Osteocyte (in vitro differentiated cells): Measurements from ENCODE around the gene TGM6. TPM values are rescaled to one million over a fixed set of nuclear protein-coding genes. Genes with fewer than 3 reads are reported as not detected.

Experiments used
- DNase-seq: peaks from one replicate; pipeline ENCODE4 v3.0.0; 2021; ENCODE audit warnings: mixed read lengths; ENCODE audit not compliant: unreplicated experiment; ENCODE audit errors: extremely low spot score
- H3K27ac Mint-ChIP-seq: one replicate; pipeline ENCODE4 v1.8.0; 2021; ENCODE audit warnings: mild to moderate bottlenecking, mixed read lengths; ENCODE audit not compliant: unreplicated experiment
- H3K27me3 Mint-ChIP-seq: one replicate; pipeline ENCODE4 v1.8.0; 2021; ENCODE audit warnings: mixed read lengths; ENCODE audit not compliant: unreplicated experiment
- H3K36me3 Mint-ChIP-seq: one replicate; pipeline ENCODE4 v1.8.0; 2021; ENCODE audit warnings: mixed read lengths; ENCODE audit not compliant: unreplicated experiment
- H3K4me1 Mint-ChIP-seq: one replicate; pipeline ENCODE4 v1.8.0; 2021; ENCODE audit warnings: mixed read lengths; ENCODE audit not compliant: unreplicated experiment
- H3K4me3 Mint-ChIP-seq: one replicate; pipeline ENCODE4 v1.8.0; 2021; ENCODE audit warnings: mild to moderate bottlenecking, moderate library complexity, mixed read lengths; ENCODE audit not compliant: unreplicated experiment
- H3K9me3 Mint-ChIP-seq: one replicate; pipeline ENCODE4 v1.8.0; 2021; ENCODE audit warnings: mixed read lengths; ENCODE audit not compliant: unreplicated experiment
- total RNA-seq: library from RNA; stranded (reverse); gene quantifications from 2 replicates; pipeline ENCODE4 v1.2.1, GENCODE V29; 2021
- TF ChIP-seq, protein P1 (sequence below): fragments of 200-600 bp; sonication (generic); IDR thresholded peaks from 2 replicates; pipeline ENCODE4 v1.5.0; 2021; ENCODE audit warnings: antibody characterized with exemption, mild to moderate bottlenecking, moderate library complexity

Gene TGM6
- total RNA-seq, 1 donor from 2014 or later: not detected

DNA sequence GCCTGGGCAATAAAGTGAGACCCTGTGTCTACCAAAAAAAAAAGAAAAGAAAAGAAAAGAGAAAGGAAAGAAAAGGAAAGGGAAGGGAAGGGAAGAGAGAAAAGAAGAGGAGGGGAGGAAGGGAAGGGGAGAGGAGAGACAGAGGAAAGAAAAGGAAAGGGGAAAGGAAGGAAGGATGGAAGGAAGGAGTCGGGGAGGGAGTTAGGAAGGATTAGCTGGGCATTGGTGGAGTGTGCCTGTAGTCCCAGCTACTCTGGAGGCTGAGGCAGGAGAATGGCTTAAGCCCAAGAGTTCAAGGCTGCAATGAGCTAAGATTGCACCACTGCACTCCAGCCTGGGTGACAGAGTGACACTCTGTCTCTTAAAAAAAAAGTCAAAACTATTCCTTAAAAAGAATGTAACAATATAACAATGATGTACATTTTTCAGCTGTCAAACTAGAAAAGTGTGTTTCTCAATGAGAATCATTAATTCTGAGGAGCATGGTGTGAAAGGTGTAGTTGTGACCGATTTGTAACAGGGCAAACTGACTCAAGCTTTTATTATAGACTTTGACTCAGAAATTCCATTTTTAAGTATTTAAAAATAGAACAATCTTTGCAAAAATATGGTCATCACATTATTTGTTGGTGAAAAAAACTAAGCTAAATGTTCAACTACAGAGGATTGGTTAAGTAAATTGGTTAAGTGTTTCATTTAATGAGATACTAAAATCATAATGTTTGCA, 75.2 kb downstream of the TGM6 start:
- no peak overlapping the region for H3K4me3 Mint-ChIP-seq
- no peaks in the 10 kb centered on the region for H3K27me3 Mint-ChIP-seq
- peaks cover 12% of the 10 kb centered on the region for H3K36me3 Mint-ChIP-seq
- no peak overlapping the region for H3K27ac Mint-ChIP-seq
- no peaks in the 10 kb centered on the region for H3K9me3 Mint-ChIP-seq
- TF ChIP-seq, protein P1, sequence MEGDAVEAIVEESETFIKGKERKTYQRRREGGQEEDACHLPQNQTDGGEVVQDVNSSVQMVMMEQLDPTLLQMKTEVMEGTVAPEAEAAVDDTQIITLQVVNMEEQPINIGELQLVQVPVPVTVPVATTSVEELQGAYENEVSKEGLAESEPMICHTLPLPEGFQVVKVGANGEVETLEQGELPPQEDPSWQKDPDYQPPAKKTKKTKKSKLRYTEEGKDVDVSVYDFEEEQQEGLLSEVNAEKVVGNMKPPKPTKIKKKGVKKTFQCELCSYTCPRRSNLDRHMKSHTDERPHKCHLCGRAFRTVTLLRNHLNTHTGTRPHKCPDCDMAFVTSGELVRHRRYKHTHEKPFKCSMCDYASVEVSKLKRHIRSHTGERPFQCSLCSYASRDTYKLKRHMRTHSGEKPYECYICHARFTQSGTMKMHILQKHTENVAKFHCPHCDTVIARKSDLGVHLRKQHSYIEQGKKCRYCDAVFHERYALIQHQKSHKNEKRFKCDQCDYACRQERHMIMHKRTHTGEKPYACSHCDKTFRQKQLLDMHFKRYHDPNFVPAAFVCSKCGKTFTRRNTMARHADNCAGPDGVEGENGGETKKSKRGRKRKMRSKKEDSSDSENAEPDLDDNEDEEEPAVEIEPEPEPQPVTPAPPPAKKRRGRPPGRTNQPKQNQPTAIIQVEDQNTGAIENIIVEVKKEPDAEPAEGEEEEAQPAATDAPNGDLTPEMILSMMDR: no peak
- DNase-seq: no peak
- no peaks in the 10 kb centered on the region for H3K4me1 Mint-ChIP-seq

DNA sequence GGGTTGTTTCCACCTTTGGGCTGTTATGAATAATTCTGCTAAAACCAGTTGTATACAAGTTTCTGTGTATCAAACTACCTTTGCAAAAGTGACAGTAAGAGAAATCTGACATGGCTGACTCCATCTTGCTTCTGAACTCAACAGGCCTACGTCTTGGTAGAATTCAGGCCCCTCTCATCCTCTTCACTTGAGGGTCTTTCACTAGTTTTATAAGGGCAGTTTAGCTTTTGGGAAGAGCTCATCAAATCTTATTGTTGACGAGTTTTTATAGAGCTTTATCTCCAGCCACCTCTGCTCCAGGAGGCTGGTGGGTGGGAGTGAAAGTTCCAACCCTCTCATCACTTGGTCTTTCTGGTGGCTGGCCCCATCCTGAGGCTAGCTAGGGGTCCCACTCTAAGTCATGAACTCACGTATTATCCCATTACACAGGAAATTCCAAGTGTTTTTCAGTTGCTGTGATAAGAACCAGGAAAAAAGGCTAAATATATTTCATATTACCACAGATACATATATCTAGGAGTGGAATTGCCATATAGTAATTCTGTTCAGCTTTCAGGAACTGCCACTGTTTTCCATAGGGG, 78.3 kb downstream of the TGM6 start:
- DNase-seq: no peak
- H3K27me3 Mint-ChIP-seq: no peaks in the 10 kb centered on the region
- no peaks in the 10 kb centered on the region for H3K9me3 Mint-ChIP-seq
- H3K27ac Mint-ChIP-seq: no peak overlapping the region
- H3K4me1 Mint-ChIP-seq: no peaks in the 10 kb centered on the region
- no peak overlapping the region for H3K4me3 Mint-ChIP-seq
- TF ChIP-seq, protein P1: no peak
- peaks cover 39% of the 10 kb centered on the region for H3K36me3 Mint-ChIP-seq

DNA sequence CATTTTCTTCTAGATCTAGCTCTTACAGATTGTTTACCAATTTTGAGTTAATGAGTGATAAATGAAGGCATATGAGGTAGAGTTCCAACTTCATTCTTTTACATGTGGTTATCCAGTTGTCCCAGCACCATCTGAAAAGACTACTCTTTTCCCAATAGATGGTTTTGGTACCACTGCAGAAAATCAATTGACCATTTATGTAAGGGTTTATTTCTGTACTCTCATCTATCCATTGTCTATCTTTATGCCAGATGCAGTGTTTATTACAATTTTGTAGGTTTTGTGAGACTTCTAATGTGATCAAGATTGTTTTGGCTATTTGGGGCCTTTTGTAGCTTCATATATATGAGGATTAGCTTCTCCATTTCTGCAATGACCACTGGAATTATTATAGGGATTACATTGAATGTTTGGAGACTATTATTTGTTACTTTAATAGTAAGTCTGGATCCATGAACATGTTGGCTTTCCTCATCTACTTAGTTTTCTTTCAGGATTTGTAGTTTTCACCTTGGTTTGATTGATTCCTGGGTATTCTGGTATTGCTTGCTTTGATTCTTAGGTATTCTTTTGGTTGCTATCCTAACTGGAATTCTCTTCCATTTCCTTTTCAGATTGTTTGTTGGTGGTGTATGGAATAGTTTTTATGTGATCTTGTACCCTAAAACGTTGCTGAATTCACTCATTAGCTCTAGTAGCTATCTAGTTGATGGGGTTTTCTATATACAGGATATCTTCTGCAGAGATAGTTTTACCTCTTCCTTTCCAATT, 79.5 kb downstream of the TGM6 start:
- Mint-ChIP-seq H3K4me3 (no peak overlapping the region), H3K36me3 (peaks cover 46% of the 10 kb centered on the region), H3K9me3 (no peaks in the 10 kb centered on the region), H3K27me3 (no peaks in the 10 kb centered on the region), H3K27ac (no peak overlapping the region), H3K4me1 (no peaks in the 10 kb centered on the region)
- TF ChIP-seq, protein P1: no peak
- no peak for DNase-seq

DNA sequence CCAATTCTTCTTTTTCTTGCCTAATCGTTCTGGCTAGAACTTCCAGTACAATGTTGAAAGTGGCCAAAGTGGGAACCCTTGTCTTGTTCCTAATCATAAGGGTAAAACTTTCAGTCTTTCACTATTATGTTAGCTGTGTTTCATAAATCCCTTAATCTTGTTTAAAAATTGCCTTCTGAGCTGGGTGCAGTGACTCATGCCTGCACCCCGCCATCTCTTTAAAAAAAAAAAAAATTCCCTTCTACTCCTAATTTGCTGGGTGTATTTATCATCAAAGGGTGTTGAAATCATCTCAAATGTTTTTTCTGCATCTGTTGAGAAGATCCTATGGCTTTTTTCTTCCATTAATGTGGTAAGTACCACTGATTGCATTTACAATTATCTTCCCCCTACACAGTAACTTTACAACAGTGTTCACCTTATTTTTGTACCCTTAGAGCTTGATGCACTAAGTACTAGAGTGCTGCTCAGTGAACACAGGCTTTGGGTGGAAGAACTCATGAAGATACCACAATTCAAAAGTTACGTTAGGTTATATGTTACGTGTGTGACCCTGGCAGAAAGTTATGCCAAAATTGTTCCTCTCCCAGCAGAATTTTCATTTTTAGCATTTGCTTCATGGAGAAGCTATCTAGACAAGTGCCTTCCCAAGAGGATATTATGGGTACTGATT, 80.2 kb downstream of the TGM6 start:
- no peaks in the 10 kb centered on the region for H3K27me3 Mint-ChIP-seq
- no peaks in the 10 kb centered on the region for H3K9me3 Mint-ChIP-seq
- no peaks in the 10 kb centered on the region for H3K4me1 Mint-ChIP-seq
- TF ChIP-seq, protein P1: no peak
- peaks cover 53% of the 10 kb centered on the region for H3K36me3 Mint-ChIP-seq
- no peak for DNase-seq
- no peak overlapping the region for H3K27ac Mint-ChIP-seq
- H3K4me3 Mint-ChIP-seq: no peak overlapping the region
